ENCODE data around the gene RCAN1.
"Not testable (repeated sequence)": the region's sequence is repeated elsewhere in the genome, so short reads cannot be mapped to it uniquely, and the experiment has no call there.

DNA sequence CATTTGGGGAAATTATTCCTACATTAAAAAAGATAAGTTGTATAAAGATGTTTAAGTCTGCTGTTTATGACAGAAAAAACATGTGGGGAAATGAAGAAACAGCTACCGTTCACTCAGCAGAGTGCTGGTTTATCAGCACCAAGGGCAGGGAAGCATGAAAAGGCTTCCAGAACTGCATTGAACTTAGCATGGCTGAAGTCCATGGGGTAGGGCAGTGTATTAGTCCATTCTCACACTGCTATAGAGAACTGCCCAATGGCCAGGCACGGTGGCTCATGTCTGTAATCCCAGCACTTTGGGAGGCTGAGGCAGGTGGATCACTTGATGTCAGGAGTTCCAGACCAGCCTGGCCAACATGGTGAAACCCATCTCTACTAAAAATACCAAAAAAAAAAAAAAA lies 51.5 kb downstream of the RCAN1 start:
- TF ChIP-seq CTCF (IDR thresholded peaks at IDR 0.05 in 8 of 11, conservative IDR thresholded peaks at IDR 0.05 in 3 of 11); POLR2A (IDR thresholded peaks at IDR 0.05): not testable (repeated sequence)
